Endodermal cell (in vitro differentiated cells): Measurements from ENCODE around the gene CCDC91. TPM values are rescaled to one million over a fixed set of nuclear protein-coding genes. Genes with fewer than 3 reads are reported as not detected.

ENCODE experiments used
- DNase-seq: peaks from one replicate; pipeline ENCODE4 v3.0.0-alpha.2; 2017
- H3K27ac ChIP-seq: 2 replicates; pipeline ENCODE4 v1.5.1; 2013; ENCODE audit warnings: mild to moderate bottlenecking, low read depth, low read length, moderate library complexity
- H3K27me3 ChIP-seq: 2 replicates; pipeline ENCODE4 v1.6.1; 2013; ENCODE audit warnings: mild to moderate bottlenecking, low read length, moderate library complexity; ENCODE audit not compliant: insufficient read depth, control insufficient read depth, poor library complexity, severe bottlenecking
- H3K36me3 ChIP-seq: 2 replicates; pipeline ENCODE4 v1.7.0; 2013; ENCODE audit warnings: mild to moderate bottlenecking, low read length, moderate library complexity; ENCODE audit not compliant: control insufficient read depth, insufficient read depth
- H3K4me1 ChIP-seq: one replicate; pipeline ENCODE4 v1.7.0; 2013; ENCODE audit warnings: low read length; ENCODE audit not compliant: control insufficient read depth, insufficient read depth
- H3K4me3 ChIP-seq: 2 replicates; pipeline ENCODE4 v1.5.1; 2013; ENCODE audit warnings: mild to moderate bottlenecking, low read length, moderate library complexity
- H3K9ac ChIP-seq: 2 replicates; pipeline ENCODE4 v1.6.1; 2013; ENCODE audit warnings: mild to moderate bottlenecking, low read length, moderate library complexity; ENCODE audit not compliant: poor library complexity, severe bottlenecking; ENCODE audit errors: extremely low read depth
- H3K9me3 ChIP-seq: 2 replicates; pipeline ENCODE4 v1.6.1; 2013; ENCODE audit warnings: mild to moderate bottlenecking, low read length, moderate library complexity; ENCODE audit not compliant: control insufficient read depth
- H3K27ac Mint-ChIP-seq: 2 replicates; pipeline ENCODE4 v1.8.0; 2020; ENCODE audit warnings: mixed read lengths
- H3K27me3 Mint-ChIP-seq: 2 replicates; pipeline ENCODE4 v1.8.0; 2021; ENCODE audit warnings: mild to moderate bottlenecking, mixed read lengths; ENCODE audit not compliant: insufficient read depth
- H3K36me3 Mint-ChIP-seq: 2 replicates; pipeline ENCODE4 v1.8.0; 2020; ENCODE audit warnings: low read depth, mixed read lengths
- H3K4me1 Mint-ChIP-seq: 2 replicates; pipeline ENCODE4 v1.8.0; 2020; ENCODE audit warnings: mixed read lengths
- H3K4me3 Mint-ChIP-seq: 2 replicates; pipeline ENCODE4 v1.8.0; 2020; ENCODE audit warnings: mild to moderate bottlenecking, moderate library complexity, mixed read lengths
- H3K9me3 Mint-ChIP-seq: 2 replicates; pipeline ENCODE4 v1.8.0; 2020; ENCODE audit warnings: mild to moderate bottlenecking, mixed read lengths
- CTCF ChIP-seq: fragments of 200-600 bp; sonication (generic); conservative IDR thresholded peaks from 2 replicates; pipeline ENCODE4 v1.5.0; 2021; ENCODE audit warnings: antibody characterized with exemption, mild to moderate bottlenecking
- WGBS, 2 experiments: methylation state at CpG; one replicate each; pipeline versions ENCODE4 v1.1.5 to v1.1.7; 2013; ENCODE audit warnings: missing lambda C conversion rate in 2 of 2, mixed read lengths in 1 of 2; ENCODE audit not compliant: insufficient coverage in 1 of 2, insufficient read length in 1 of 2; 5-methylcytosine and 5-hydroxymethylcytosine counted together
- total RNA-seq, 2 donors: library from RNA; stranded (reverse); fragmentation: NEBNext Ultra II Directional in 1 of 2; extraction: Animal tissue kit (Norgen Biotek cat#: 25700) in 1 of 2; gene quantifications; 2 replicates in 1 of 2; 3 replicates in 1 of 2; pipeline ENCODE4 v1.2.1, GENCODE V29; 2021

Gene CCDC91
- total RNA-seq, 2 donors from 2014 or later: 25.3 to 45.7 TPM

DNA sequence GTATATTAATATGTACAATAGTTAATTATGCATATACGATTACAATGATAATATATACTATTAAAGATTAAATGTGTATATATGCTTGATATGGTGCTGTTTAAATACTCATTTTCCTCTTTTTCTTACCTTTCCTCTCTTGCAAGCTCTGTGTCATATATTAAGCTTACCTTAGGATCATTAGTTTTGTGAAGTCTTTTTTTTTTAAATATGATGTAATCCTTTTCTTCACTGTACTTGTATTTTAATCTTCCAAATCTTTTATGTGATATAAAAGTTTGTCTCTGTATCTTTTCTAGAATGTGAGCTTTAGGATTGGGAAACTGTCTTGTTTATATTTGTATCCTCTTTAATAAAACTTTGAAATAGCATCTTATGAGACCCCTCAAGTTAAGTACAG, 88.7 kb downstream of the CCDC91 start:
- no peaks in the 10 kb centered on the region for H3K9me3 ChIP-seq
- H3K9me3 Mint-ChIP-seq: peaks cover 11% of the 10 kb centered on the region
- H3K27ac Mint-ChIP-seq: no peak overlapping the region
- no peaks in the 10 kb centered on the region for H3K27me3 ChIP-seq
- H3K27me3 Mint-ChIP-seq: no peaks in the 10 kb centered on the region
- no CpG with 5 or more reads among the region's 1 CpG for WGBS, 2 experiments
- H3K9ac ChIP-seq: no peak overlapping the region
- H3K36me3 ChIP-seq: no peaks in the 10 kb centered on the region
- TF ChIP-seq CTCF: no peak
- H3K27ac ChIP-seq: no peak overlapping the region
- DNase-seq: no peak
- no peak overlapping the region for H3K4me3 ChIP-seq
- H3K36me3 Mint-ChIP-seq: peaks cover 14% of the 10 kb centered on the region
- H3K4me1 ChIP-seq: no peaks in the 10 kb centered on the region
- no peaks in the 10 kb centered on the region for H3K4me1 Mint-ChIP-seq
- H3K4me3 Mint-ChIP-seq: no peak overlapping the region

- Histone ChIP-seq H3K36me3 (no peaks in the 10 kb centered on the region), H3K4me3 (no peak overlapping the region), H3K27me3 (no peaks in the 10 kb centered on the region), H3K4me1 (no peaks in the 10 kb centered on the region), H3K9ac (no peak overlapping the region), H3K9me3 (peaks cover 14% of the 10 kb centered on the region), H3K27ac (no peak overlapping the region)
- DNase-seq: no peak
- Mint-ChIP-seq H3K9me3 (peaks cover 37% of the 10 kb centered on the region), H3K27ac (no peak overlapping the region), H3K27me3 (no peaks in the 10 kb centered on the region), H3K4me1 (no peaks in the 10 kb centered on the region), H3K36me3 (peaks cover 46% of the 10 kb centered on the region), H3K4me3 (no peak overlapping the region)
- no peak for TF ChIP-seq CTCF
Measured at GRCh38 chr12:28286352-28286751, 96.1 kb downstream of the CCDC91 start.

DNA sequence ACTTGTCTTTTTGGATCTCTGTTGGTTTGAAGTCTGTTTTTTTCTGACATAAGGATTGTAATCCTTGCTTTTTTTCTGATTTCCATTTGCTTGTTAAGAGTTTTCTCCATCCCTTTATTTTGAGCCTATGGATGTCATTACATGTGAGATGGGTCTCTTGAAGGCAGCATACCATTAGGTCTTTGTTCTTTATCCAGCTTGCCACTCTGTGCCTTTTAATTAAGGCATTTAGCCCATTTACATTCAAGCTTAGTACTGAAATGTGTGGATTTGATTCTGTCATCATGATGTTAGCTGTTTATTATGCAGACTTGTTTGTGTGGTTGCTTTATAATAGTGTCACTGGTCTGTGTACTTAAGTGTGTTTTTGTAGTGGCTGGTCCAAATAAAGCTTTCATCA, 100.0 kb downstream of the CCDC91 start:
- Mint-ChIP-seq H3K4me1 (peaks cover 3% of the 10 kb centered on the region), H3K9me3 (peaks cover 28% of the 10 kb centered on the region), H3K36me3 (peaks cover 28% of the 10 kb centered on the region), H3K27me3 (no peaks in the 10 kb centered on the region), H3K27ac (no peak overlapping the region), H3K4me3 (no peak overlapping the region)
- no peak for TF ChIP-seq CTCF
- Histone ChIP-seq H3K9me3 (peaks cover 14% of the 10 kb centered on the region), H3K9ac (no peak overlapping the region), H3K27ac (no peak overlapping the region), H3K4me3 (no peak overlapping the region), H3K4me1 (no peaks in the 10 kb centered on the region), H3K36me3 (no peaks in the 10 kb centered on the region), H3K27me3 (no peaks in the 10 kb centered on the region)
- DNase-seq: no peak
